ENCODE data around the gene SLAMF6.

- TF ChIP-seq POLR2A (IDR thresholded peaks at IDR 0.05) (no peak), CTCF (IDR thresholded peaks at IDR 0.05) (no peak)
Measured at GRCh38 chr1:160474392-160475242, 48.4 kb downstream of the SLAMF6 start.
